NCI-H1694 treated with DMSO at 0.1 percent for 48 hours (cell line): ENCODE results near the gene PDE9A.

Experiments used
- DNase-seq: peaks from one replicate; lab custom pipeline; 2025; lab: John Stamatoyannopoulos, UW

PDE9A gene

GRCh38 chr21:42744520-42745445 is 91.4 kb downstream of the PDE9A start:
- DNase-seq: no peak

- no peak for DNase-seq
These were observed 92.3 kb downstream of the PDE9A start for GRCh38 chr21:42745511-42746239.

GRCh38 chr21:42746240-42746592 is 92.8 kb downstream of the PDE9A start:
- DNase-seq: no peak

GRCh38 chr21:42746593-42747275 is 93.3 kb downstream of the PDE9A start:
- DNase-seq: no peak

GRCh38 chr21:42747276-42747701 is 93.9 kb downstream of the PDE9A start:
- no peak for DNase-seq

GRCh38 chr21:42747746-42748351 is 94.4 kb downstream of the PDE9A start:
- DNase-seq: no peak

GRCh38 chr21:42748620-42749176 is 95.3 kb downstream of the PDE9A start:
- DNase-seq: no peak

GRCh38 chr21:42750737-42751530 is 97.5 kb downstream of the PDE9A start:
- DNase-seq: no peak

GRCh38 chr21:42751866-42752265 is 98.4 kb downstream of the PDE9A start:
- no peak for DNase-seq

GRCh38 chr21:42753804-42754203 is 100.4 kb downstream of the PDE9A start:
- DNase-seq: no peak

GRCh38 chr21:42754270-42754933 is 101.0 kb downstream of the PDE9A start:
- DNase-seq: no peak

GRCh38 chr21:42755031-42755665 is 101.7 kb downstream of the PDE9A start:
- DNase-seq: no peak

- no peak for DNase-seq
These were observed 102.6 kb downstream of the PDE9A start for GRCh38 chr21:42755766-42756579.

GRCh38 chr21:42756580-42757250 is 103.3 kb downstream of the PDE9A start:
- DNase-seq: no peak

GRCh38 chr21:42757422-42757821 is 104.0 kb downstream of the PDE9A start:
- no peak for DNase-seq

GRCh38 chr21:42757826-42758655 is 104.6 kb downstream of the PDE9A start:
- DNase-seq: no peak

- no peak for DNase-seq
These were observed 105.5 kb downstream of the PDE9A start for GRCh38 chr21:42758721-42759593.
